Measurements from ENCODE around the gene STXBP1. TPM values are rescaled to one million over a fixed set of nuclear protein-coding genes. Genes with fewer than 3 reads are reported as not detected.

STXBP1 gene
- total and polyA plus RNA-seq, 7 donors: 3.7 to 97.2 (median 32.3) TPM

- Histone ChIP-seq H3K4me3 (no peak overlapping the region), H3K27me3 (peaks cover 0 to 6% (median 0%) of the 10 kb centered on the region in 3 donors), H3K27ac (no peak overlapping the region), H3K36me3 (no peaks in the 10 kb centered on the region), H3K4me1 (peaks cover 0 to 19% (median 15%) of the 10 kb centered on the region in 4 donors), H3K9me3 (no peaks in the 10 kb centered on the region)
- 79 to 82% methylated on average over 12 of the region's 12 CpGs for WGBS, 2 donors
- DNase-seq: no peak
- TF ChIP-seq CTCF (IDR thresholded peaks at IDR 0.05) (no peak), EP300 (IDR thresholded peaks at IDR 0.05) (no peak)
- intact Hi-C loops (cut with DNase I): no loop called here
Measured at GRCh38 chr9:127720031-127720864, 108.2 kb downstream of the STXBP1 start.

- Histone ChIP-seq H3K4me3 (no peak overlapping the region), H3K27me3 (peaks cover 0 to 6% (median 0%) of the 10 kb centered on the region in 3 donors), H3K36me3 (no peaks in the 10 kb centered on the region), H3K4me1 (peaks cover 0 to 19% (median 15%) of the 10 kb centered on the region in 4 donors), H3K27ac (no peak overlapping the region), H3K9me3 (no peaks in the 10 kb centered on the region)
- no peak for TF ChIP-seq EP300 (IDR thresholded peaks at IDR 0.05)
- TF ChIP-seq POLR2A (IDR thresholded peaks at IDR 0.05): no peak
- TF ChIP-seq CTCF (IDR thresholded peaks at IDR 0.05): no peak
- TF ChIP-seq POLR2AphosphoS5 (IDR thresholded peaks at IDR 0.05): no peak
- intact Hi-C loops (cut with DNase I): no loop called here
- no peak for DNase-seq
Measured at GRCh38 chr9:127720865-127721227, 108.8 kb downstream of the STXBP1 start.

GRCh38 chr9:127721391-127721821, 109.3 kb downstream of the STXBP1 start:
- TF ChIP-seq POLR2AphosphoS5 (IDR thresholded peaks at IDR 0.05) (no peak), EP300 (IDR thresholded peaks at IDR 0.05) (no peak), CTCF (IDR thresholded peaks at IDR 0.05) (no peak), POLR2A (IDR thresholded peaks at IDR 0.05) (no peak)
- H3K27ac ChIP-seq: no peak overlapping the region
- no peaks in the 10 kb centered on the region for H3K9me3 ChIP-seq
- peaks cover 0 to 13% (median 9%) of the 10 kb centered on the region in 4 donors for H3K4me1 ChIP-seq
- WGBS, 2 donors: 8 to 54% methylated on average over 11 of the region's 11 CpGs
- no peak for DNase-seq
- H3K36me3 ChIP-seq: no peaks in the 10 kb centered on the region
- no peak overlapping the region for H3K4me3 ChIP-seq
- intact Hi-C loops (cut with DNase I): no loop called here
- peaks cover 0 to 6% (median 0%) of the 10 kb centered on the region in 3 donors for H3K27me3 ChIP-seq

GRCh38 chr9:127722055-127722745, 110.1 kb downstream of the STXBP1 start:
- Histone ChIP-seq H3K4me1 (peaks cover 0 to 11% (median 8%) of the 10 kb centered on the region in 4 donors), H3K4me3 (no peak overlapping the region), H3K27ac (no peak overlapping the region), H3K9me3 (no peaks in the 10 kb centered on the region), H3K27me3 (peaks cover 0 to 6% (median 0%) of the 10 kb centered on the region in 3 donors), H3K36me3 (no peaks in the 10 kb centered on the region)
- no peak for DNase-seq
- TF ChIP-seq POLR2A (IDR thresholded peaks at IDR 0.05) (no peak), POLR2AphosphoS5 (IDR thresholded peaks at IDR 0.05) (no peak), CTCF (IDR thresholded peaks at IDR 0.05) (no peak), EP300 (IDR thresholded peaks at IDR 0.05) (no peak)
- intact Hi-C loops (cut with DNase I): no loop called here
- WGBS, 2 donors: 30 to 64% methylated on average over 12 of the region's 12 CpGs
